GM12878 (cell line): Measurements from ENCODE around the gene ARHGEF10L. TPM values are rescaled to one million over a fixed set of nuclear protein-coding genes. Genes with fewer than 3 reads are reported as not detected.

ENCODE experiments used
- ATAC-seq: fragments of 200-7000 bp; cut with Tn5 transposase; 3 replicates; pipeline ENCODE4 v1.9.1; 2020; ENCODE audit warnings: mild to moderate bottlenecking, moderate library complexity
- BruUV-seq: library from RNA; stranded (reverse); fragments of 400-500 nt; replicated peaks from 2 replicates; lab custom pipeline; 2021; lab: Mats Ljungman, UMichigan
- CTCF ChIA-PET: fragments of 300-600 bp; sonication (Branson Sonifier 250); formaldehyde crosslinking; extraction: SDS; loops from one replicate; lab custom pipeline; 2021; ENCODE audit warnings: inconsistent platforms; lab: Yijun Ruan, JAX
- POLR2A ChIA-PET: fragments of 350-600 bp; formaldehyde crosslinking; extraction: SDS; loops from one replicate; lab custom pipeline; 2021; ENCODE audit warnings: inconsistent platforms; lab: Charles Lee
- RAD21 ChIA-PET: fragments of 300-600 bp; sonication (Branson Sonifier 250); formaldehyde crosslinking; loops from one replicate; lab custom pipeline; 2023; ENCODE audit warnings: antibody characterized with exemption; ENCODE audit not compliant: unreplicated experiment; lab: Charles Lee
- SMC1A ChIA-PET: fragments of 300-600 bp; sonication (Branson Sonifier 250); formaldehyde crosslinking; loops from one replicate; lab custom pipeline; 2023; ENCODE audit not compliant: unreplicated experiment, uncharacterized antibody; lab: Charles Lee
- DNase-seq: peaks from one replicate; pipeline ENCODE4 v3.0.0-alpha.2; 2011; ENCODE audit warnings: low read depth, low spot score
- FAIRE-seq: peaks from 3 replicates; lab custom pipeline; 2011; peaks lifted over from hg19 to GRCh38; lab: Jason Lieb, UNC
- H2AFZ ChIP-seq: 2 replicates; pipeline ENCODE4 v1.6.0; 2011; ENCODE audit warnings: low read depth, low read length, control low read depth; ENCODE audit not compliant: control insufficient read depth
- H3K27ac ChIP-seq: 2 replicates; pipeline ENCODE4 v1.5.1; 2011; ENCODE audit warnings: control low read depth; ENCODE audit not compliant: control insufficient read depth, insufficient read depth
- H3K27me3 ChIP-seq, 2 experiments: replicated peaks in 1 of 2; 2 replicates each; pipeline versions ENCODE4 v1.6.0 to v1.6.1; 2011; ENCODE audit warnings: low read length in 1 of 2; ENCODE audit not compliant: control insufficient read depth in 2 of 2, insufficient read depth in 2 of 2
- H3K36me3 ChIP-seq, 2 experiments: 2 replicates each; pipeline ENCODE4 v1.5.1; 2011; ENCODE audit warnings: low read length in 1 of 2; ENCODE audit not compliant: control insufficient read depth in 2 of 2, insufficient read depth in 2 of 2
- H3K4me1 ChIP-seq: 2 replicates; pipeline ENCODE4 v1.6.1; 2011; ENCODE audit warnings: mild to moderate bottlenecking, low read length, moderate library complexity, mixed read lengths; ENCODE audit not compliant: control insufficient read depth, insufficient read depth
- H3K4me2 ChIP-seq: 2 replicates; pipeline ENCODE4 v1.6.0; 2011; ENCODE audit warnings: control low read depth; ENCODE audit not compliant: control insufficient read depth, insufficient read depth
- H3K4me3 ChIP-seq: fragments of 200-600 bp; sonication (generic); 2 replicates; pipeline ENCODE4 v1.5.1; 2016
- H3K79me2 ChIP-seq: 2 replicates; pipeline ENCODE4 v1.6.0; 2011; ENCODE audit warnings: low read length; ENCODE audit not compliant: control insufficient read depth, insufficient read depth
- H3K9ac ChIP-seq: 2 replicates; pipeline ENCODE4 v1.8.0; 2011; ENCODE audit warnings: low read length, control low read depth, mixed read lengths; ENCODE audit not compliant: control insufficient read depth, insufficient read depth
- H3K9me3 ChIP-seq: replicated peaks from 3 replicates; pipeline ENCODE4 v1.5.1; 2011; ENCODE audit warnings: mild to moderate bottlenecking, low read length; ENCODE audit not compliant: control insufficient read depth, insufficient read depth
- H4K20me1 ChIP-seq: 2 replicates; pipeline ENCODE4 v1.6.0; 2011; ENCODE audit not compliant: control insufficient read depth, insufficient read depth
- E2F4 ChIP-seq: IDR thresholded peaks from 2 replicates; pipeline ENCODE4 v1.6.1; 2012; ENCODE audit warnings: low read depth, low read length, improper control_type of control experiment
- EED ChIP-seq: sonication (generic); IDR thresholded peaks from 2 replicates; pipeline ENCODE4 v1.6.1; 2016; ENCODE audit warnings: antibody characterized with exemption, low read depth
- FOS ChIP-seq: IDR thresholded peaks from 3 replicates; pipeline ENCODE4 v1.6.1; 2011; ENCODE audit warnings: borderline replicate concordance; ENCODE audit not compliant: insufficient read length; ENCODE audit errors: extremely low read depth
- KLF5 ChIP-seq: fragments of 450-650 bp; IDR thresholded peaks from 2 replicates; pipeline ENCODE4 v1.6.1; 2014; ENCODE audit warnings: mild to moderate bottlenecking; ENCODE audit not compliant: partially characterized antibody
- NBN ChIP-seq: fragments of 450-650 bp; IDR thresholded peaks from 2 replicates; pipeline ENCODE4 v1.6.1; 2016
- NR2C2 ChIP-seq: IDR thresholded peaks from 2 replicates; pipeline ENCODE4 v1.6.1; 2011; ENCODE audit warnings: borderline replicate concordance, low read depth; ENCODE audit not compliant: control insufficient read depth, insufficient read length
- PAX5 ChIP-seq: IDR thresholded peaks from 2 replicates; pipeline ENCODE4 v1.6.1; 2011; ENCODE audit warnings: low read depth, low read length, borderline replicate concordance
- SPI1 ChIP-seq: IDR thresholded peaks from 2 replicates; pipeline ENCODE4 v1.6.1; 2011; ENCODE audit warnings: low read depth, mild to moderate bottlenecking, low read length, moderate library complexity, borderline replicate concordance; ENCODE audit not compliant: insufficient read depth
- SRF ChIP-seq, 2 experiments: IDR thresholded peaks; 2 replicates each; pipeline ENCODE4 v1.6.1; 2011; ENCODE audit warnings: low read depth in 2 of 2, low read length in 2 of 2, mild to moderate bottlenecking in 1 of 2, moderate library complexity in 1 of 2
- TARDBP ChIP-seq: IDR thresholded peaks from 2 replicates; pipeline ENCODE4 v1.6.1; 2016; ENCODE audit warnings: borderline replicate concordance
- TCF12 ChIP-seq: IDR thresholded peaks from 2 replicates; pipeline ENCODE4 v1.6.1; 2011; ENCODE audit warnings: low read depth, mild to moderate bottlenecking, low read length
- YBX1 ChIP-seq: fragments of 450-650 bp; IDR thresholded peaks from 2 replicates; pipeline ENCODE4 v1.6.1; 2016; ENCODE audit warnings: antibody characterized with exemption
- YY1 ChIP-seq: IDR thresholded peaks from 2 replicates; pipeline ENCODE4 v1.6.1; 2011; ENCODE audit warnings: low read depth, mild to moderate bottlenecking, low read length
- ZBTB11 ChIP-seq: fragments of 450-650 bp; formaldehyde crosslinking; IDR thresholded peaks from 2 replicates; pipeline ENCODE4 v1.5.0; 2022; ENCODE audit warnings: mild to moderate bottlenecking, missing genetic modification characterization
- WGBS: methylation state at CpG from one replicate; pipeline ENCODE4 v1.1.6; 2016; ENCODE audit warnings: low lambda C conversion rate; ENCODE audit not compliant: insufficient replicate concordance, insufficient coverage; ENCODE audit errors: missing lambda C conversion rate; 5-methylcytosine and 5-hydroxymethylcytosine counted together
- in situ Hi-C: fragments of 300-500 bp; cut with MboI; formaldehyde crosslinking; loops from 9 replicates; pipeline ENCODE4 v1.14.3; 2018; ENCODE audit warnings: mixed read lengths
- intact Hi-C: fragments of 100-400 bp; cut with micrococcal nuclease; formaldehyde crosslinking; loops from one replicate; pipeline ENCODE4 v1.14.2; 2022; ENCODE audit not compliant: unreplicated experiment
- polyA plus RNA-seq, 11 experiments: library from polyadenylated mRNA; depleted of rRNA in 4 of 11; unstranded in 6 of 11; stranded (reverse) in 5 of 11; fragments of >200 nt; fragmentation: Nextera tagmentation in 4 of 11; fragmentation: Illumina TruSeq in 1 of 11; extraction: Ambion mirVana in 4 of 11; extraction: Trizol in 1 of 11; gene quantifications; 1 replicate in 1 of 11; 2 replicates in 10 of 11; pipeline versions ENCODE4 v1.2.1 to v1.2.3, GENCODE V29; 2011 to 2016; ENCODE audit warnings: inconsistent platforms in 2 of 11, missing spikeins in 2 of 11, low read depth in 1 of 11
- total RNA-seq, 4 experiments: library from RNA; depleted of rRNA in 3 of 4; stranded (reverse); fragments of >200 nt in 3 of 4; fragmentation: Illumina TruSeq in 1 of 4; extraction: Trizol in 1 of 4; gene quantifications; 2 replicates each; pipeline versions ENCODE4 v1.2.1 to v1.2.3, GENCODE V29; 2013 to 2021

Gene ARHGEF10L
- total and polyA plus RNA-seq, 10 of the 15 experiments (the other 5 are each of a cell fraction or from before 2014, with no cell fraction given), result 0.05 to 0.94 (median 0.28) TPM; not detected in 2

- Histone ChIP-seq H3K27me3 (no peaks in the 10 kb centered on the region), H3K4me3 (no peak overlapping the region), H3K9me3 (no peaks in the 10 kb centered on the region), H3K27ac (no peak overlapping the region), H3K79me2 (no peaks in the 10 kb centered on the region), H3K9ac (no peak overlapping the region), H3K4me1 (no peaks in the 10 kb centered on the region), H4K20me1 (no peaks in the 10 kb centered on the region), H3K4me2 (no peak overlapping the region), H2AFZ (no peak overlapping the region), H3K36me3 (no peaks in the 10 kb centered on the region)
- no TSS peak for BruUV-seq
- ChIA-PET CTCF (no interaction called here), SMC1A (no interaction called here), RAD21 (interaction anchor here (1.7 kb wide), 1 partner anchor 78 kb away, joined by 5 read pairs; no protein-coding TSS in a partner anchor), POLR2A (no interaction called here)
- no peak for ATAC-seq
- no peak for DNase-seq
- FAIRE-seq, result no peak
- in situ Hi-C loops (no loop called here), intact Hi-C loops (no loop called here)
- TF ChIP-seq NBN (no peak), YBX1 (no peak), KLF5 (no peak), NR2C2 (no peak), YY1 (no peak)
Observed at GRCh38 chr1:17529381-17529780, 10.1 kb upstream of the ARHGEF10L start.

GRCh38 chr1:17531343-17531681 lies 8.2 kb upstream of the ARHGEF10L start:
- H3K9me3 ChIP-seq, result no peaks in the 10 kb centered on the region
- POLR2A ChIA-PET, result no interaction called here
- H3K27me3 ChIP-seq, result no peaks in the 10 kb centered on the region
- CTCF ChIA-PET, result interaction anchor here (1.5 to 1.6 kb wide), 2 partner anchors 28 to 76 kb away, joined by 5 read pairs; no protein-coding TSS in a partner anchor
- ATAC-seq, result no peak
- BruUV-seq, result no TSS peak
- in situ Hi-C loops (no loop called here), intact Hi-C loops (no loop called here)
- H3K4me3 ChIP-seq, result no peak overlapping the region
- no peak overlapping the region for H3K27ac ChIP-seq
- DNase-seq, result no peak
- 22% methylated on average over 4 of the region's 4 CpGs for WGBS
- SMC1A ChIA-PET, result interaction anchor here (0.9 kb wide), 1 partner anchor 9 kb away, joined by 3 read pairs; no protein-coding TSS in a partner anchor
- no peaks in the 10 kb centered on the region for H4K20me1 ChIP-seq
- no peak overlapping the region for H3K9ac ChIP-seq
- RAD21 ChIA-PET, result no interaction called here
- H2AFZ ChIP-seq, result no peak overlapping the region
- H3K36me3 ChIP-seq, result no peaks in the 10 kb centered on the region
- H3K4me1 ChIP-seq, result peaks cover 9% of the 10 kb centered on the region
- no peak for FAIRE-seq
- no peaks in the 10 kb centered on the region for H3K79me2 ChIP-seq
- no peak overlapping the region for H3K4me2 ChIP-seq
- TF ChIP-seq SRF (IDR thresholded peaks at IDR 0.05; ENCODE audit: low read depth in 2 of 2, low read length in 2 of 2), result no peak
- no peak for TF ChIP-seq PAX5
- TF ChIP-seq E2F4, result no peak
- no peak for TF ChIP-seq FOS
- no peak for TF ChIP-seq TCF12
- no peak for TF ChIP-seq TARDBP
- no peak for TF ChIP-seq EED
- TF ChIP-seq SPI1, result no peak
- TF ChIP-seq ZBTB11 (CRISPR knock-in tag), result no peak
